ENCODE results near the gene TUBGCP3.
"Not testable (repeated sequence)": the region's sequence is repeated elsewhere in the genome, so short reads cannot be mapped to it uniquely, and the experiment has no call there.

Gene TUBGCP3

GRCh38 chr13:112576191-112576590 is 11.8 kb downstream of the TUBGCP3 start:
- DNase-seq, result no peak

GRCh38 chr13:112575675-112576074 is 12.3 kb downstream of the TUBGCP3 start:
- no peak for DNase-seq

- no peak for DNase-seq
Measured at GRCh38 chr13:112574834-112575613, 12.9 kb downstream of the TUBGCP3 start.

- DNase-seq, result no peak
Measured at GRCh38 chr13:112574416-112574815, 13.5 kb downstream of the TUBGCP3 start.

GRCh38 chr13:112573710-112574109 is 14.2 kb downstream of the TUBGCP3 start:
- no peak for DNase-seq

- DNase-seq, result no peak
Measured at GRCh38 chr13:112572366-112572765, 15.6 kb downstream of the TUBGCP3 start.

GRCh38 chr13:112569821-112570220 is 18.1 kb downstream of the TUBGCP3 start:
- no peak for DNase-seq

GRCh38 chr13:112567161-112567862 is 20.6 kb downstream of the TUBGCP3 start:
- no peak for DNase-seq

- DNase-seq, result no peak
Measured at GRCh38 chr13:112562786-112563383, 25.1 kb downstream of the TUBGCP3 start.

- DNase-seq, result no peak
Measured at GRCh38 chr13:112562254-112562653, 25.7 kb downstream of the TUBGCP3 start.

GRCh38 chr13:112561478-112561877 is 26.5 kb downstream of the TUBGCP3 start:
- DNase-seq, result no peak

GRCh38 chr13:112558696-112559418 is 29.1 kb downstream of the TUBGCP3 start:
- no peak for DNase-seq

- DNase-seq, result no peak
Measured at GRCh38 chr13:112556600-112556999, 31.4 kb downstream of the TUBGCP3 start.

GRCh38 chr13:112554214-112554850 is 33.6 kb downstream of the TUBGCP3 start:
- no peak for DNase-seq

GRCh38 chr13:112548975-112549374 is 39.0 kb downstream of the TUBGCP3 start:
- DNase-seq, result not testable (repeated sequence)

- no peak for DNase-seq
Measured at GRCh38 chr13:112545856-112546255, 42.1 kb downstream of the TUBGCP3 start.

GRCh38 chr13:112532837-112533745 is 54.9 kb downstream of the TUBGCP3 start:
- DNase-seq, result no peak

GRCh38 chr13:112531263-112531794 is 56.6 kb downstream of the TUBGCP3 start:
- DNase-seq, result no peak

- no peak for DNase-seq
Measured at GRCh38 chr13:112530861-112531260, 57.1 kb downstream of the TUBGCP3 start.

- no peak for DNase-seq
Measured at GRCh38 chr13:112529216-112529615, 58.7 kb downstream of the TUBGCP3 start.

GRCh38 chr13:112526146-112526853 is 61.7 kb downstream of the TUBGCP3 start:
- DNase-seq, result no peak

Measured in right forelimb (tissue), 1 donor.